Calu3 (cell line): ENCODE measurements around the gene S1PR4. TPM values are rescaled to one million over a fixed set of nuclear protein-coding genes. Genes with fewer than 3 reads are reported as not detected.

Source experiments
- BruUV-seq: library from RNA; stranded (reverse); fragments of 400-500 nt; replicated peaks from 2 replicates; lab custom pipeline; 2021; lab: Mats Ljungman, UMichigan
- CTCF ChIA-PET: fragments of 300-600 bp; sonication (Branson Sonifier 250); formaldehyde crosslinking; loops from one replicate; lab custom pipeline; 2022; ENCODE audit warnings: antibody characterized with exemption; lab: Charles Lee
- DNase-seq: peaks from one replicate; pipeline ENCODE4 v3.0.0; 2022
- H3K27ac Mint-ChIP-seq: one replicate; pipeline ENCODE4 v1.8.0; 2022; ENCODE audit warnings: mixed read lengths; ENCODE audit not compliant: unreplicated experiment
- H3K27me3 Mint-ChIP-seq: one replicate; pipeline ENCODE4 v1.8.0; 2022; ENCODE audit warnings: mixed read lengths; ENCODE audit not compliant: unreplicated experiment
- H3K36me3 Mint-ChIP-seq: one replicate; pipeline ENCODE4 v1.8.0; 2022; ENCODE audit warnings: mild to moderate bottlenecking, moderate library complexity, mixed read lengths; ENCODE audit not compliant: insufficient read depth, unreplicated experiment
- H3K4me1 Mint-ChIP-seq: one replicate; pipeline ENCODE4 v1.8.0; 2022; ENCODE audit warnings: mild to moderate bottlenecking, low read depth, mixed read lengths; ENCODE audit not compliant: unreplicated experiment
- H3K4me3 Mint-ChIP-seq: one replicate; pipeline ENCODE4 v1.8.0; 2022; ENCODE audit warnings: mild to moderate bottlenecking, low read depth, moderate library complexity, mixed read lengths; ENCODE audit not compliant: unreplicated experiment
- H3K9me3 Mint-ChIP-seq: one replicate; pipeline ENCODE4 v1.8.0; 2022; ENCODE audit warnings: low read depth, mixed read lengths; ENCODE audit not compliant: unreplicated experiment
- intact Hi-C: fragments of 100-400 bp; cut with micrococcal nuclease; formaldehyde crosslinking; loops from one replicate; pipeline ENCODE4 v1.10.0; 2022; ENCODE audit not compliant: unreplicated experiment
- total RNA-seq: library from RNA; stranded (reverse); gene quantifications from 2 replicates; pipeline ENCODE4 v1.2.3, GENCODE V29; 2022
- TF ChIP-seq, protein P1 (sequence below): fragments of 200-600 bp; IDR thresholded peaks from one replicate; pipeline ENCODE4 v1.8.0; 2022; ENCODE audit warnings: antibody characterized with exemption; ENCODE audit not compliant: unreplicated experiment

Gene S1PR4
- total RNA-seq, 1 experiment from 2014 or later = not detected

DNA sequence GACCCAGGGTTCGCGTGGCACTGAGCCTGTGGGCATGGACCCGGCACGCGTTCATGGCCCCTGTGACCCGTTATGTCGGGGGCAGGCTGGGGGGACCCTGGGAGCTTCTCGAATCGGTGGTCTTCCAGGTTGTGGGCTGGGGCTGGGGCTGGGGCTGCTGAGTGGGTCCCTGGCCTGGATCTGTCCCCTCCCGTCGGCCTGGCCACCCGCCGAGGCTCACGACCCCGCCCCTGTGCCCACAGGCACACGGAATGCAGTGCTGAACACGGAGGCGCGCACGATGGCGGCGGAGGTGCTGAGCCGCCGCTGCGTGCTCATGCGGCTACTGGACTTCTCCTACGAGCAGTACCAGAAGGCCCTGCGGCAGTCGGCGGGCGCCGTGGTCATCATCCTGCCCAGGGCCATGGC, 13.7 kb downstream of the S1PR4 start:
- Mint-ChIP-seq H3K4me3 (no peak overlapping the region), H3K27me3 (no peaks in the 10 kb centered on the region), H3K36me3 (peaks cover 2% of the 10 kb centered on the region), H3K4me1 (peaks cover 10% of the 10 kb centered on the region), H3K27ac (no peak overlapping the region), H3K9me3 (no peaks in the 10 kb centered on the region)
- DNase-seq = no peak
- no TSS peak for BruUV-seq
- CTCF ChIA-PET = no interaction called here
- TF ChIP-seq, protein P1, sequence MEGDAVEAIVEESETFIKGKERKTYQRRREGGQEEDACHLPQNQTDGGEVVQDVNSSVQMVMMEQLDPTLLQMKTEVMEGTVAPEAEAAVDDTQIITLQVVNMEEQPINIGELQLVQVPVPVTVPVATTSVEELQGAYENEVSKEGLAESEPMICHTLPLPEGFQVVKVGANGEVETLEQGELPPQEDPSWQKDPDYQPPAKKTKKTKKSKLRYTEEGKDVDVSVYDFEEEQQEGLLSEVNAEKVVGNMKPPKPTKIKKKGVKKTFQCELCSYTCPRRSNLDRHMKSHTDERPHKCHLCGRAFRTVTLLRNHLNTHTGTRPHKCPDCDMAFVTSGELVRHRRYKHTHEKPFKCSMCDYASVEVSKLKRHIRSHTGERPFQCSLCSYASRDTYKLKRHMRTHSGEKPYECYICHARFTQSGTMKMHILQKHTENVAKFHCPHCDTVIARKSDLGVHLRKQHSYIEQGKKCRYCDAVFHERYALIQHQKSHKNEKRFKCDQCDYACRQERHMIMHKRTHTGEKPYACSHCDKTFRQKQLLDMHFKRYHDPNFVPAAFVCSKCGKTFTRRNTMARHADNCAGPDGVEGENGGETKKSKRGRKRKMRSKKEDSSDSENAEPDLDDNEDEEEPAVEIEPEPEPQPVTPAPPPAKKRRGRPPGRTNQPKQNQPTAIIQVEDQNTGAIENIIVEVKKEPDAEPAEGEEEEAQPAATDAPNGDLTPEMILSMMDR = no peak
- intact Hi-C loops = no loop called here

DNA sequence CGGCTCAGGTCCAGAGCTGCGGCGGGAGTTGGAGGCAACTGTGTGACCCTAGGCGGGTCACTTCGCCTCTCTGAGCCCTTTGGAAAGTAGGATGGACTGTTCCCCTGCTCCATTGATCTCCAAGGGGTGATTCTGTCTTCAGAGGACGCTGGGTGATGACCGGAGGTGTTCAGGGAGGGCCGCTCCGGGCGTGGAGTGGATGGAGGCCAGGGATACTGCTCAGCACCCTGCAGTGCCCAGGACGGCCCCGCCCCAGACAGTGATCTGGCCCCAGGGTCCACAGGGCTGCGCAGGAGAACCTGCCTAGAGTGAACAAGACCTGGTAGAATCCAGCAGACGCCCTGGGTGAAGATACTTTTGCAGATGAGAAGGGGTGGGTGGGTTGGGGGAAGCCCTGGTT, 14.1 kb downstream of the S1PR4 start:
- CTCF ChIA-PET = no interaction called here
- intact Hi-C loops = no loop called here
- no peaks in the 10 kb centered on the region for H3K9me3 Mint-ChIP-seq
- no peak for DNase-seq
- no peak overlapping the region for H3K4me3 Mint-ChIP-seq
- TF ChIP-seq, protein P1 = no peak
- H3K27me3 Mint-ChIP-seq = no peaks in the 10 kb centered on the region
- no TSS peak for BruUV-seq
- no peak overlapping the region for H3K27ac Mint-ChIP-seq
- H3K4me1 Mint-ChIP-seq = peaks cover 8% of the 10 kb centered on the region
- no peaks in the 10 kb centered on the region for H3K36me3 Mint-ChIP-seq

DNA sequence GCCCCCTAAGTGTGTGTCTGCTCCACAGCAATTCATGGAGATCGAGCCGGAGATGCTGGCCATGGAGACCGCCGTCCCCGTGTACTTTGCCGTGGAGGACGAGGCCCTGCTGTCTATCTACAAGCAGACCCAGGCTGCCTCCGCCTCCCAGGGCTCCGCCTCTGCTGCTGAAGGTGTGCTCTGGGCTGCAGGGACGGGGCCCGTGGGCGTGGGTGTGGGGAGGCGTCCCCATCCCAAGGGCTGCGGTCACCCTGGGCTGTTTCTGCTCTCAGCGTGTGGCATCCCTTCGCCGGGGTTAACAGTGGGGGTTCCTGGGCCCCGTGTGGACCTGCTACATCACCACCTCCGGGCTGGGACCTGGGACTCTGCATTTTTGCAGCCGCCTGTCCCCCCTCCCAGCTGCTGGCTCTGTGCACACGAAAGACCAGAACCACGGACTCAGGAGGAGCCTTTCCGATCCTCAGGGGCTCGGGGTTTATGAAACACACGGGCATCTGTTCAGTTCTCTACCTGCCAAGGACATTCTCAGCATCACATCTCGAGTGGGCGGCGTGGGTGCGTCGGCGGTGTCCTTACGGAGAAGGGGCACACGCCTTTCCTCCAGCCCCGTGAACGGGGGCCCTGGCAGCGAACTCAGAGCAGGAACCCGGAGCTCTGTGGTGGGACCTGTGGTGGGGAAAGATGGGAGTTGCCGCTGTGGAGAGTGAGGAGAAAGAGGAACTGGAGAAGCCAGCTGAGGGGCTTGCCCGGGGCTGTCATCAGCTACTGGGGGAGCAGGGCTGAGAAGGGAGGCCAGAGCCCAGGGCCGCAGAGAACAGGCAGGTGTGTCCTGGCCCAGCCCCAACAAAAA, 14.9 kb downstream of the S1PR4 start:
- Mint-ChIP-seq H3K27ac (no peak overlapping the region), H3K4me1 (peaks cover under 1% of the 10 kb centered on the region), H3K4me3 (no peak overlapping the region), H3K27me3 (no peaks in the 10 kb centered on the region), H3K36me3 (no peaks in the 10 kb centered on the region), H3K9me3 (no peaks in the 10 kb centered on the region)
- no TSS peak for BruUV-seq
- TF ChIP-seq, protein P1 = no peak
- intact Hi-C loops = no loop called here
- DNase-seq = no peak
- CTCF ChIA-PET = no interaction called here

DNA sequence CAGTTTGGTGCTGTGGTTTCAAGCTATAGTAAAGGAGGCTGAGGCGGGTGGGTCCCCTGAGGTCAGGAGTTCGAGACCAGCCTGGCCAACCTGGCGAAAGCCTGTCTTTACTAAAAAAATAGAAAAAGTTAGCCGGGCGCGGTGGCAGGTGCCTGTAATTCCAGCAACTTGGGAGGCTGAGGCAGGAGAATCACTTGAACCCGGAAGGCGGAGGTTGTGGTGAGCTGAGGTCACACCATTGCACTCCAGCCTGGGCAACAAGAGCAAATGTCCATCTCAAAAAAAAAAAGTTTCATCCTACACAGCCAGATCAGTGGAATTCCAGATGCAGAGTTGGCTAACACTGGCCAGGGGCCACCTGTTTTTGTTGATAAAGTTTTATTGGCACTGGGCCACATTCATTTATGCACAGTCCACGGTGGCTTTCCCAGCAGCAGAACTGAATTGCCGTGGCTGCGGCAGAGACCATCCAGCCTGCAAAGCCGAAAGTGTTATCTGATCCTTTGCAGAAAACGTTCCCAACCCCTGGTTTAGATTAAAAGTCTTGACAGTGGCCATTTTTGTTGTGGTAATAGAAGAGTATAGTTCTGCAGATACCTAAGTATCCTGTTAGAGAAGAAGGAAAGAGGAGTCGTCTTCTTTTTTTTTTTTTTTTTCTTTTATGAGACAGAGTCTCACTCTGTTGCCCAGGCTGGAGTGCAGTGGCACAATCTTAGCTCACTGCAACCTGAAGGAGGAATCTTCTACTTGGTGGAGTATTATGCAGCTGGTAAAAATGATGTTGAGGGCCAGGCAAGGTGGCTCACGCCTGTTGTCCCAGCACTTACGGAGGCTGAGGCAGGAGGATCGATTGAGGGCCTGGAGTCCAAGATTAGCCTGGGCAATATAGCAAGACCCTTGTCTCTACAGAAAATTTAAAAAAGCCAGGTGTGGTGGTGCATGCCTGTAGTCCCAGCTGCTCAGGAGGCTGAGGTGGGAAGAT, 15.8 kb downstream of the S1PR4 start:
- no peak for DNase-seq
- Mint-ChIP-seq H3K9me3 (no peaks in the 10 kb centered on the region), H3K4me3 (no peak overlapping the region), H3K27me3 (no peaks in the 10 kb centered on the region), H3K27ac (no peak overlapping the region), H3K36me3 (no peaks in the 10 kb centered on the region), H3K4me1 (no peaks in the 10 kb centered on the region)
- TF ChIP-seq, protein P1 = no peak
- CTCF ChIA-PET = no interaction called here
- intact Hi-C loops = no loop called here
- BruUV-seq = no TSS peak
